ENCODE measurements around the gene GRXCR1.

GRXCR1 gene

GRCh38 chr4:42855779-42856178, 36.7 kb upstream of the GRXCR1 start:
- no peaks in the 10 kb centered on the region for H4K20me1 ChIP-seq (ENCODE audit: insufficient read depth)
- no peaks in the 10 kb centered on the region for H3K79me2 ChIP-seq (ENCODE audit: insufficient read depth, low read depth)
- H3K9ac ChIP-seq, result no peak overlapping the region
- no peak for TF ChIP-seq CTCF (conservative IDR thresholded peaks at IDR 0.05; ENCODE audit: low read depth, low read length)
- no peaks in the 10 kb centered on the region for H3K36me3 ChIP-seq (ENCODE audit: insufficient read depth)
- H3K27me3 ChIP-seq (ENCODE audit: insufficient read depth, low read depth), result no peaks in the 10 kb centered on the region
- no peaks in the 10 kb centered on the region for H3K4me1 ChIP-seq (ENCODE audit: low read depth, poor library complexity, severe bottlenecking)
- no peak overlapping the region for H3K4me2 ChIP-seq
- H2AFZ ChIP-seq (ENCODE audit: low read depth), result no peak overlapping the region
- H3K27ac ChIP-seq, result no peak overlapping the region
- no peak overlapping the region for H3K4me3 ChIP-seq (IDR thresholded peaks at IDR 0.05; ENCODE audit: insufficient read depth, low read depth, low read length)

- H3K9ac ChIP-seq, result no peak overlapping the region
- no peaks in the 10 kb centered on the region for H3K27me3 ChIP-seq (ENCODE audit: insufficient read depth, low read depth)
- H3K27ac ChIP-seq, result no peak overlapping the region
- no peaks in the 10 kb centered on the region for H3K36me3 ChIP-seq (ENCODE audit: insufficient read depth)
- no peak overlapping the region for H3K4me2 ChIP-seq
- H3K4me1 ChIP-seq (ENCODE audit: low read depth, poor library complexity, severe bottlenecking), result no peaks in the 10 kb centered on the region
- no peaks in the 10 kb centered on the region for H4K20me1 ChIP-seq (ENCODE audit: insufficient read depth)
- TF ChIP-seq CTCF (conservative IDR thresholded peaks at IDR 0.05; ENCODE audit: low read depth, low read length), result peak; percentile 78
- H3K4me3 ChIP-seq (IDR thresholded peaks at IDR 0.05; ENCODE audit: insufficient read depth, low read depth, low read length), result no peak overlapping the region
- H3K79me2 ChIP-seq (ENCODE audit: insufficient read depth, low read depth), result no peaks in the 10 kb centered on the region
- H2AFZ ChIP-seq (ENCODE audit: low read depth), result no peak overlapping the region
Measured at GRCh38 chr4:42865572-42866189, 26.8 kb upstream of the GRXCR1 start.

- no peaks in the 10 kb centered on the region for H3K27me3 ChIP-seq (ENCODE audit: insufficient read depth, low read depth)
- H3K4me1 ChIP-seq (ENCODE audit: low read depth, poor library complexity, severe bottlenecking), result no peaks in the 10 kb centered on the region
- TF ChIP-seq CTCF (conservative IDR thresholded peaks at IDR 0.05; ENCODE audit: low read depth, low read length), result no peak
- no peaks in the 10 kb centered on the region for H3K36me3 ChIP-seq (ENCODE audit: insufficient read depth)
- H3K27ac ChIP-seq, result no peak overlapping the region
- no peaks in the 10 kb centered on the region for H3K79me2 ChIP-seq (ENCODE audit: insufficient read depth, low read depth)
- no peak overlapping the region for H2AFZ ChIP-seq (ENCODE audit: low read depth)
- no peak overlapping the region for H3K4me2 ChIP-seq
- no peaks in the 10 kb centered on the region for H4K20me1 ChIP-seq (ENCODE audit: insufficient read depth)
- H3K4me3 ChIP-seq (IDR thresholded peaks at IDR 0.05; ENCODE audit: insufficient read depth, low read depth, low read length), result no peak overlapping the region
- no peak overlapping the region for H3K9ac ChIP-seq
Measured at GRCh38 chr4:42871261-42871660, 21.3 kb upstream of the GRXCR1 start.

- H3K27ac ChIP-seq, result no peak overlapping the region
- no peaks in the 10 kb centered on the region for H3K4me1 ChIP-seq (ENCODE audit: low read depth, poor library complexity, severe bottlenecking)
- H4K20me1 ChIP-seq (ENCODE audit: insufficient read depth), result no peaks in the 10 kb centered on the region
- no peak for TF ChIP-seq CTCF (conservative IDR thresholded peaks at IDR 0.05; ENCODE audit: low read depth, low read length)
- no peaks in the 10 kb centered on the region for H3K36me3 ChIP-seq (ENCODE audit: insufficient read depth)
- no peak overlapping the region for H2AFZ ChIP-seq (ENCODE audit: low read depth)
- no peak overlapping the region for H3K9ac ChIP-seq
- no peaks in the 10 kb centered on the region for H3K27me3 ChIP-seq (ENCODE audit: insufficient read depth, low read depth)
- H3K4me3 ChIP-seq (IDR thresholded peaks at IDR 0.05; ENCODE audit: insufficient read depth, low read depth, low read length), result no peak overlapping the region
- no peak overlapping the region for H3K4me2 ChIP-seq
- H3K79me2 ChIP-seq (ENCODE audit: insufficient read depth, low read depth), result no peaks in the 10 kb centered on the region
Measured at GRCh38 chr4:42871671-42872290, 20.7 kb upstream of the GRXCR1 start.
